Mucosa of stomach (tissue), 1 donor: Measurements from ENCODE around the gene ATP9A.
"Not testable (repeated sequence)": the region's sequence is repeated elsewhere in the genome, so short reads cannot be mapped to it uniquely, and the experiment has no call there.

Source experiments
- H3K27me3 ChIP-seq: one replicate; pipeline ENCODE4 v1.7.0; 2013; ENCODE audit warnings: mild to moderate bottlenecking, low read length; ENCODE audit not compliant: control insufficient read depth, insufficient read depth
- H3K36me3 ChIP-seq: one replicate; pipeline ENCODE4 v1.7.0; 2013; ENCODE audit warnings: low read length; ENCODE audit not compliant: control insufficient read depth, insufficient read depth
- H3K4me1 ChIP-seq: one replicate; pipeline ENCODE4 v1.7.0; 2013; ENCODE audit warnings: mild to moderate bottlenecking, low read length; ENCODE audit not compliant: control insufficient read depth, insufficient read depth
- H3K4me3 ChIP-seq: one replicate; pipeline ENCODE4 v1.7.0; 2013; ENCODE audit warnings: low read length
- H3K9ac ChIP-seq: one replicate; pipeline ENCODE4 v1.7.0; 2013; ENCODE audit warnings: mild to moderate bottlenecking, low read length, moderate library complexity
- H3K9me3 ChIP-seq: one replicate; pipeline ENCODE4 v1.7.0; 2013; ENCODE audit warnings: mild to moderate bottlenecking, low read length, moderate library complexity; ENCODE audit not compliant: control insufficient read depth
- donor health status: Pancreatic carcinoma.

ATP9A gene, protein sequence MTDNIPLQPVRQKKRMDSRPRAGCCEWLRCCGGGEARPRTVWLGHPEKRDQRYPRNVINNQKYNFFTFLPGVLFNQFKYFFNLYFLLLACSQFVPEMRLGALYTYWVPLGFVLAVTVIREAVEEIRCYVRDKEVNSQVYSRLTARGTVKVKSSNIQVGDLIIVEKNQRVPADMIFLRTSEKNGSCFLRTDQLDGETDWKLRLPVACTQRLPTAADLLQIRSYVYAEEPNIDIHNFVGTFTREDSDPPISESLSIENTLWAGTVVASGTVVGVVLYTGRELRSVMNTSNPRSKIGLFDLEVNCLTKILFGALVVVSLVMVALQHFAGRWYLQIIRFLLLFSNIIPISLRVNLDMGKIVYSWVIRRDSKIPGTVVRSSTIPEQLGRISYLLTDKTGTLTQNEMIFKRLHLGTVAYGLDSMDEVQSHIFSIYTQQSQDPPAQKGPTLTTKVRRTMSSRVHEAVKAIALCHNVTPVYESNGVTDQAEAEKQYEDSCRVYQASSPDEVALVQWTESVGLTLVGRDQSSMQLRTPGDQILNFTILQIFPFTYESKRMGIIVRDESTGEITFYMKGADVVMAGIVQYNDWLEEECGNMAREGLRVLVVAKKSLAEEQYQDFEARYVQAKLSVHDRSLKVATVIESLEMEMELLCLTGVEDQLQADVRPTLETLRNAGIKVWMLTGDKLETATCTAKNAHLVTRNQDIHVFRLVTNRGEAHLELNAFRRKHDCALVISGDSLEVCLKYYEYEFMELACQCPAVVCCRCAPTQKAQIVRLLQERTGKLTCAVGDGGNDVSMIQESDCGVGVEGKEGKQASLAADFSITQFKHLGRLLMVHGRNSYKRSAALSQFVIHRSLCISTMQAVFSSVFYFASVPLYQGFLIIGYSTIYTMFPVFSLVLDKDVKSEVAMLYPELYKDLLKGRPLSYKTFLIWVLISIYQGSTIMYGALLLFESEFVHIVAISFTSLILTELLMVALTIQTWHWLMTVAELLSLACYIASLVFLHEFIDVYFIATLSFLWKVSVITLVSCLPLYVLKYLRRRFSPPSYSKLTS

DNA sequence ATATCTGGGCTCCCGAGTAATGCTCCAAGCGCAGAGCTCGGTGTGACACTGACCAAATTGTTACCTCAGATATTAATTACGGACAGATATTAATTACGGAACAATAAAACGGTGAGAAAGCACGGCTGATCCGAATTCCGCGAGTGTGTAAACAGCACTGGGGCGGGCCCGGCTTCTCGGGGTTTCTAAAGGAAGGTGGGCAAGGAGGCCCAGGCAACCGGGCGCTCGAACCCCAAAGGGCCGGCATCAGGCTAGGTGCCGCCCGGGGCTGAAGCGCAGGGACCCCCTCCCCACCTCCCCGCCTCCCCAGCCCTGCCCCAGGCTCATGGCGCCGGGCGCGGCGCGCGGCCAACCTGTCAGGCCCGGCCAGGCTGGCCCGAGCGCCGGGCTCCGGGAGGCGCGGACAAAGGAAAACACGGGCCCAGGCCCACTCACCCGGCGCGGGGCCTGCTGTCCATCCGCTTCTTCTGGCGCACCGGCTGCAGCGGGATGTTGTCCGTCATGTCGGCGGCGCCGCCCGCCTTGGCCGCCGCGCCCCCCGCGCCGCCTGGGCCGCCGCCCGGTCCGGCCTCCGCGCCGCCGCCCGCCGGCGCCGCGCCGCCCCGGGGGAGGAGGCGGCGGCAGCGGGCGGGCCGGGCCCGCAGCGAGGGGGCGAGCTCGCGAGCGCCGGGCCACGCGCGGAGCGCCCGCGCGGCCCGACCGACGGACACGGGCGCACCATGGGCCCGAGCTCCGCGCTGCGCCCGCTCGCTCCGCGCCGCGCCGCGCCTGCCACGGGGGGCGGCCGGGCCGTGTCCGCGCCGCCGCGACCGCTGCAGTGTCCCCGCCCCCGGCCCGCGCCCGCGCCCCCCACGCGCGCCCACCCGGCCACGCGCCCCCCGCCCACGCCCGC is at the start of gene ATP9A:
Gene ATP9A (minus strand): TSS at position 524 of the 892 bp plus-strand sequence. CDS start 21 bp downstream, at position 503.
- Histone ChIP-seq H3K9ac (peak within 1 kb of the TSS; percentile 88), H3K27me3 (no peaks in the 10 kb centered on the region), H3K4me3 (peak within 1 kb of the TSS; percentile 79), H3K36me3 (no peaks in the 10 kb centered on the region), H3K9me3 (no peaks in the 10 kb centered on the region), H3K4me1 (peaks cover 6% of the 10 kb centered on the region)

DNA sequence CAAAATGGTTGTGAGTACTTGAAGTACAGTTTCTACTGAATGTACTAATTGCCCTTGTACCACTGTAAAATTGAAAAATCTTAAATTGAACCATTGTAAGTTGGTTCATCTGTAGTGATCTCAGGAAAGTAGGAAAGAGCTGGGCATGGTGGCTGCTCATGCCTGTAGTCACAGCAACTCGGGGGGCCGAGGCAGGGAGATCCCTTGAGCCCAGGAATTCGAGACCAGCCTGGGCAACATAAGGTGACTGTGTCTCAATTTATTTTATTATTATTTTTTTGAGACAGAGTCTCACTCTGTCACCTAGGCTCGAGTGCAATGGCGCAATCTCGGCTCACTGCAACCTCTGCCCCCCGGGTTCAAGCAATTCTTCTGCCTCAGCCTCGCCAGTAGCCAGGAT is 48.7 kb upstream of the ATP9A start:
- not testable (repeated sequence) for H3K4me1 ChIP-seq, H3K4me3 ChIP-seq, H3K27me3 ChIP-seq, H3K9me3 ChIP-seq, H3K36me3 ChIP-seq, H3K9ac ChIP-seq

DNA sequence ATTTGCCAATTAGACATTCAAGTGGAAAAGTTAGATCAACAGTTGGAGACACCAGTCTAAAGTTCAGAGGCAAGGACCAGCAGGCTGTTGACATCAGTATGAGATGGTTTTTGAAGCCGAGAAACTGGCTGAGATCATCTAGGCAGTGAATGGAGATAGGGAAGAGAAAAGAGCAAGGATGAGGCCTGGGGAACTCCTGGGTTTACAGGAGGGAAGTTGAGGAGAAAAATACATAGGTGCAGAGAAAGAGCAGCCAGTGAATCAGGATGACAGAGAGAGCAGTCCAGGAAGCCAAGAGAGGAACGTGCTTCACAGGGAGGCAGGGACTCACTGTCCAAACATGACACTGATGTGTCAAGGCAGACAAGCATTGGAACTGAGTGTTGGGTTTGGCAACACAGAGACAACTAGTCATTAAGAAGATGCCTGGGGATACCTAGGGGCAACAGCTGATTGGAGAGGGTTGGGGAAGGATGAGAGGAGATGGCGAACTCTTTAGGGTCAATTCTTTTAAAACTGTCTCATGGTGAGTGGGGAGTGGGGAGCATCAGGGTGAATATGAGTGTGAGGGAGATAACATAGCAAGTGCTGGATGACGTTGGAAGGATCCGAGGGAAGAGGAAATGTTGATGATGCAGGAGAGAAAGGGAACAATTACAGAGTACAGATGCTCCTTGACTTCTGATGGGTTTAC is 47.3 kb upstream of the ATP9A start:
- Histone ChIP-seq H3K4me1 (no peaks in the 10 kb centered on the region), H3K4me3 (no peak overlapping the region), H3K27me3 (no peaks in the 10 kb centered on the region), H3K36me3 (no peaks in the 10 kb centered on the region), H3K9ac (no peak overlapping the region), H3K9me3 (no peaks in the 10 kb centered on the region)

DNA sequence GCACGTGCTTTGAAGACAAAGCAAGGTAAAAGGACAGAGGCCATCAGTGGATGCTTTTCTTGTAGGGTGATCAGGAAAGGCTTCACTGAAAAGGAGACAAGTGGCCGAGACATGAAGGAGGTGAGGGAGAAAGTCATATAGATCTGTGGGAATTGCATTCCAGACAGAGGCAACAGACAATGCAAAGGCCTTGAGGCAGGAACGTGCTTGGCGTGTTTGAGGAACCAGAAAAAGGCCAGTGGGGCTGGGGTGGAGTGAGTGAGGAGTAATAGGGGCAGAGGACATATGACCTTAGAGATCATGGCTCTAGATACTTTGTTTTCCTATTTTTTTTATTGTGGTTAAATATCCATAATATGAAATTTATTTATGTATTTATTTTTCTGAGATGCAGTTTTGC is 44.7 kb upstream of the ATP9A start:
- Histone ChIP-seq H3K4me1 (no peaks in the 10 kb centered on the region), H3K4me3 (no peak overlapping the region), H3K9me3 (no peaks in the 10 kb centered on the region), H3K9ac (no peak overlapping the region), H3K27me3 (no peaks in the 10 kb centered on the region), H3K36me3 (no peaks in the 10 kb centered on the region)

DNA sequence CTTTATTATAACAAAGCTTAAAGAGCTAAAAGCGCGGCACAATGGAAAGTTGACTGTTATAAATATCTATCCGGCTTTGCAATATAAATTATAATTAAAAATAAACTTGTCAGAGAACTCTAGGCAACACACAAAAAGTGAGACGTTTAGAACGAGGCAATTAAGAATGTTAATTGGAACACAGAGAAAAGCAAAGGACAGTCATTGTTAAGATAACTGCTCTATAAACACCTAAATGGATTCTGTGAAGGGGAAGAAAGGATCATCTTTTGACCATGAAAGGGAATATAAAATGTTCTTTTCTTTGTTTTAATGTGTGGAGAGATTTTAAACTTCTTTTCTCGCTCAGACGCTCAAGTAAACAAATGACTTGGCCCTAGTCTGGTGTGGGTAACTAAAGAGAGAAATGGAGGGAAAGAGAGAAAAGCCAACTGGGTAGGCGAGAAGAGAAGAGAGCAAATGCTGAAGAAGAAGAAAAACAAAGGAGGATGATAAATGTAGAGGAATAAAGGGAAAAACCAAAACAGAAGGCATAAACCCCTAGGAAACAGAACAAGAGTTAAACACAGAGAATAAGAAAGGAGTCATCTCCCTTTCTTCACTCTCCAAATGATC is 43.4 kb upstream of the ATP9A start:
- Histone ChIP-seq H3K27me3 (no peaks in the 10 kb centered on the region), H3K4me1 (no peaks in the 10 kb centered on the region), H3K9me3 (no peaks in the 10 kb centered on the region), H3K9ac (no peak overlapping the region), H3K36me3 (no peaks in the 10 kb centered on the region), H3K4me3 (no peak overlapping the region)

DNA sequence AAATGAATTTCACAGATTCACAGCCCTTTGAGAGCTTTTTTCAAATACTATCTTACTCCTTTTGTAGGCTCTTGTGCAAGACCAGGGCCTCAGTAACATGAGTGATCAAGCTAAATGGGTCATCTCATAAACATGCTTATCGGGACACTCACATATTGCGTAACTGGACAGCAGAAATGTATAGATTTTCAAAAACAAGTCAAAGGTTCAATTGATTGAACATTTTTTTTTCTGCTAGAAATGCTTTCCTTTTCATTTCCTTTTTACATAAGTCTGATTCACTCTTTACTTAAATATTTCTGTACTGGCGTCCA is 42.8 kb upstream of the ATP9A start:
- Histone ChIP-seq H3K27me3 (no peaks in the 10 kb centered on the region), H3K9me3 (no peaks in the 10 kb centered on the region), H3K4me3 (no peak overlapping the region), H3K4me1 (no peaks in the 10 kb centered on the region), H3K36me3 (no peaks in the 10 kb centered on the region), H3K9ac (no peak overlapping the region)

DNA sequence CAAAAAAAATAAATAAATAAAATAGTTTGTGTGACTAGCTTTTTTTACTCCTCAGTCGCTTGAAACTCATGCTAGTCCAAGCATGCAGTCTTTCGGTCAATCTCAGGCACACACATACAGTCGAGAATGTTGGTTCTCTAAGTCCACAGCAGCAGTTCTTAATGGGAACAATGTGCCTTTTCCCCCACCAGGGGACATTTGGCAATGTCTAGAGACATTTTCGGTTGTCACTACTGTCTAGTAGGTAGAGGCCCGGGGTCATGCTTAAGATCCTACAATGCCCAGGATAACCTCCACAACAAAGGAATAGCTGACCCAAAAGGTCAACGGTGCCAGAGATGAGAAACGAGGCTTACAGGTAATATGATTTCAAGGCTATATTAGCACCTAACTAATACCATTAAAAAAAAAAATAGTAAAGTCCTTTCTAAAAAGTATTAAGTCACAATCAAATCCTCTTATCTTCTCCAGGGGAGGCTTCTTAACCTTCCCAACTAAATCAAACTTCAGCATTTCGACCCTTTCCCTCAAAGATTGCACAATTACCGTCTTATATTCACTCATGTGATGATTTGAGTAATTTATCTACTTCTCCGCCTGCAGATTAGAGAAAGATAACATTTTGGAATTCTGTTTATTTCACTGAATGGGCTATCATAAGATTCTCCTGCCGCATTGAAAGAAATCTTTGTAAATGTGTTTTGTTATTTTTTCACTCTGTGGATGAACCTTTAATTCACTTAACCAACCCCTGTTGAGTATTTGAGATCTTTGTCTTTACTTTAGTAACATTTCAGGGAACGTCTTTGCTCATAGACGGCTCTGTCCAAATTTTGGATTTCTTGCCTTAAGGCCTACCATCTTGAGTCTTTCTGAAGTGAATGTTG is 42.2 kb upstream of the ATP9A start:
- Histone ChIP-seq H3K27me3 (no peaks in the 10 kb centered on the region), H3K9ac (no peak overlapping the region), H3K4me1 (no peaks in the 10 kb centered on the region), H3K9me3 (no peaks in the 10 kb centered on the region), H3K4me3 (no peak overlapping the region), H3K36me3 (no peaks in the 10 kb centered on the region)

DNA sequence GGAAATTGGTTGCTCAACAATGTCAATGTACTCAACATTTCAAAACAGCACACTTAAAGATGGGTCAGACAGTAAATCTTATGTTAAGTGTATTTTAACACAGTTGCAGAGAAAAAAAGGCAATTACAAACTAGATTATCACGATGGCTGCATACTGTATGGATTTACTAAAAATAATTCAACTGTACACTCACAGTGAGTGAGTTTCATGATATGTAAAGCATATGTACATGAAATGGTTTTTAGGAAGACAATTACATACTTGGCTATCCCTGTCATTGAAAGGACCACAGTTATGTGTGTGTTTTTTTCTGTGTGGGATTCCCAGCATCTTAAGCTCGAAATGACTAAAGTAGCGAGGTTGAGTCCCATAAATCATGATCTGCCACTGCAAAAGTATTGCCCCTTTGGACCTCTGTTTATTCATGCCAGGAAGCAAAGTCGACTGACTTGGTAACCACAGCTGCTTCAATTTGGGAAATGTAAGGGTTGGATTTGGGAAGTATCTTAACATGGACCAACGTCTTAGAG is 39.6 kb upstream of the ATP9A start:
- H3K27me3 ChIP-seq: peaks cover 2% of the 10 kb centered on the region
- H3K4me3 ChIP-seq: no peak overlapping the region
- no peaks in the 10 kb centered on the region for H3K36me3 ChIP-seq
- H3K9me3 ChIP-seq: no peaks in the 10 kb centered on the region
- no peak overlapping the region for H3K9ac ChIP-seq
- H3K4me1 ChIP-seq: no peaks in the 10 kb centered on the region

DNA sequence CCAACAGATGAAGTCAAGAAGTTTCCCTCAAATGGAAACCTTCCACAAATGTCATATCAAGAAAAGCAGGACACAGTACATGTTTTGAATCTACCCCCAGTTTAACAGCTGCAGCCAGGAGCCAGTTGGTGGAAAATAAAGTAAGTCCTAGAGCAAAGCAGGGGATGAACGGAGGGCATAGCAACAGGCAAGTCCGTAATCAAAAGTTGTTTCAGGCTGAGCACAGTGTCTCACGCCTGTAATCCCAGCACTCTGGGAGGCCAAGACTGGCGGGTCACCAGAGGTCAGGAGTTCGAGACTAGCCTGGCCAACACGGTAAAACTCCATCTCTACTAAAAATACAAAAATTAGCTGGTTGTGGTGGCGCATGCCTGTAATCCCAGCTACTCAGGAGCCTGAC is 36.6 kb upstream of the ATP9A start:
- no peaks in the 10 kb centered on the region for H3K9me3 ChIP-seq
- H3K9ac ChIP-seq: no peak overlapping the region
- H3K4me3 ChIP-seq: no peak overlapping the region
- H3K4me1 ChIP-seq: peaks cover 16% of the 10 kb centered on the region
- H3K27me3 ChIP-seq: peaks cover 32% of the 10 kb centered on the region
- H3K36me3 ChIP-seq: no peaks in the 10 kb centered on the region

DNA sequence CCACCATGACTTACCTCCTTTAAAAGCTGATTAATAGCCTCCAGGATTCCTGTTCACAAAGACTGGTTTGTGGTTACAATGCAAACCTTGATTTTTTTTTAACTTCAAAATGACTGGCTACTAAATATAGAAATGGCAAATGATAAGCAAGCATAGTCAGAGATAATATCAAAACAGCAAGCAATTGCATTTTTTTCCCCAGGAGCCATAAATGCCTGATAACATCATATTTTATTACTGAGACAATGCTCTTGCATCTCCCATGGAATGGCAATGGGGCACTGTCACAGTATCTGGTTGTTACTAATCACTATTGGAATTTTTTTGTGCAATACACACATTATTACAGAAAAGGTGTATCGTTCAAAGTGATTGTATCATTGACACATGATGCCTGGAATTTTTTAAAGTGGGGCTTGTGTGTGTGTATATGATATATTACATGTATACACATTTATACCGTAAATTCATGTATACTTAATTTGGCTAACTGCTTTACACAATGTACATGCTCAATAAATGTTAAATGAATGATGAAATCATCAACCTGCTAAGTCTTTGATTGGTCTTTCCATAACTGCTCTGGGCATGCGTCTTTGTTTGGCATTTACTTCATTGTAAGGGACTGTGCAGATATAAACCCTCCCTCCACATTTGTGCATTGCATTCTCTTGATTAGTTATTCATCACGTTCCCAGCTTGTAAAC is 35.1 kb upstream of the ATP9A start:
- H3K9ac ChIP-seq: no peak overlapping the region
- H3K27me3 ChIP-seq: peaks cover 37% of the 10 kb centered on the region
- H3K9me3 ChIP-seq: no peaks in the 10 kb centered on the region
- H3K4me3 ChIP-seq: no peak overlapping the region
- no peaks in the 10 kb centered on the region for H3K36me3 ChIP-seq
- peaks cover 16% of the 10 kb centered on the region for H3K4me1 ChIP-seq
